GM21529 (cell line): ENCODE data around the gene SWAP70.
"Not testable (repeated sequence)": the region's sequence is repeated elsewhere in the genome, so short reads cannot be mapped to it uniquely, and the experiment has no call there.

ENCODE experiments used
- ATAC-seq: cut with Tn5 transposase; IDR thresholded peaks from one replicate; pipeline ENCODE4 v1.9.1; 2021; ENCODE audit not compliant: unreplicated experiment

SWAP70 gene

DNA sequence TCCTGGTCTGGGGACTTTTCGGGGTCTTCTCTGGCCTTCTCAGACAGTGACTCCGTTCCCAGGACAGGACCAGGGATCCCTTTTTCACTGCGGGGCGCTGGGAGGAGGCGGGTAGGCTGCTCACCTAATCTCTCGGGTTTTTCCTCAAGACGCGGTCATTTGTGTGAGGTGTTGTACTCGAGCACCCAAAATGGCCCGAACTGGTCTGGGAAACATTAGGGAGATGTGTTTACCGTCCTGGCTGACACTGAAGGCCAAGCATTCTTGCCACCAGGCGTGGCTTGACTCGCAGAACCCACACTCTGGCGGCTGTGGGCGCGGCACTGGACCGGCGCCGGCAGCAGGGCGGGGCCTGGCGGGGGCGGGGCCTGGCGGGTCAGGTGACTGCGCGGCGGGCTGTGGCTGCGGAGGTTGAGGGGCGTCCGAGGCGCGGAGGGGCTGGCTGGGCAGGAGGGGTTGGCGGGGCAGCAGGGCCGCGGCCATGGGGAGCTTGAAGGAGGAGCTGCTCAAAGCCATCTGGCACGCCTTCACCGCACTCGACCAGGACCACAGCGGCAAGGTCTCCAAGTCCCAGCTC is at the start of gene SWAP70:
SWAP70 (plus strand) TSS at position 379 of the 577 bp plus-strand sequence; CDS start at position 482, 103 bp downstream.
- ATAC-seq: peak; percentile 70

DNA sequence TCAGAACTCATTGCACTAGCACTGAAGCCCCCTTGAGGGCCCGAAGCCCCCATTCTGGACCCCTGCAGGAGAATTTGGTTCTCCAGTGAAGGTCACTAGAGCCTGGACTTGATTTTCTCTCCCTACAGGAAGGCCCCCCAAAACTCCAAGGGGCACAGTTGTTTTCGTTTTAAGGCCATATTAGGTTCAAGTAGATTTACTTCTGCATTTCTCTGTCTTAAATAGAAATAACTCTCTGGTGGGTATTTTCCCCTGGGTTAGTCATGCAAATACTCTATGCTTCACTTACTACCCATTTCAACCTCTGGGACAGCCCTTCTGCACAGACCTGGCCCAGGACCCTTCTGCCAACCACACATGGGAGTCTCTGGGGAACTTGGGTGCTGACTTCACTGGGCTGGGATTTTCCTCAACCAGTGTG is 48.8 kb upstream of the SWAP70 start:
- peak; percentile 54 for ATAC-seq

DNA sequence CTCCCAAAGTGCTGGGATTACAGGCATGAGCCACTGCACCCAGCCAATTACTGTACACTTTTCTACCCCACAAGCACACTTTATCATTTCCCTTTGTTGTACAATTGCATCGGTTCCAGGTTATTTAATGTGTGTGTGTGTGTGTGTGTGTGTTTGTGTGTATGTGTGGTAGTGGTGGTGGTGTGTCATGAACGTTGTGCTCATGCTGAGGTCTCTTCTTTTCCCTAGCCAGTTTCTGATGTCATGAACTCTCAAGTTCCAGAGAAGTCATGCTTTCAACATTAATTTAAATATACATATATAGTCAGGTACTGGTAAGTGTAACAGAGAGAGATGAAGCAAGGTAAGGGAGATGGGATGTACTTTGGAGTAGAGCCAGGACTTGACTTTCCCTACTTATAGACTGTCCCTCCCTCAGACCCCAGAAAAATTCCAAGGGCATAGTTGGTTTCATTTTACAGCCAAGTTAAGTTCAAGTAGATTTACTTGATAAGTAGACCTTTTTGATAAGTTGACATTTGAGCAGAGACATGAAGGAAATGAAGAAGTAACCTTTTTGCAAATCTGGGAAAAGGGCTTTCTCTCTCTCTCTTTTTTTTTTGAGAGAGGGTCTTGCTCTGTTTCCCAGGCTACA is 47.7 kb upstream of the SWAP70 start:
- ATAC-seq: no peak

DNA sequence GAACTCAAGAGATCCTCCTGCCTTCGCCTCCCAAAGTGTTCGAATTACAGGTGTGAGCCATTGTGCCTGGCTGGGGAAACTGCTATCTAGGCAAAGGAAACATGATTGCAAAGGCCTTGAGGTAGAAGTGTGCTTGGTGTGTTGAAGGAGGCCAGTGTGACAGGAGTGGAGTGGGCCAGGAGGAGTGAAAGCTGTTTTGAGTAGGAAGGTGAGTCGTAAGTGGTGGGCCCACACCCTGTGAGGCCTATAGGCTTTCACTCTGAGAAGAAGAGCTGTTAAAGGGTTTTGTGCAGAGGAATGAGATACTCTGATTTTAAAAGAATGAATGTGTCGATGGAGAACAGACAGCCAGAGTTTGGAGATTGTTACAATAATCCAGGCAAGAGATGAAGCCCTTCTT is 47.0 kb upstream of the SWAP70 start:
- no peak for ATAC-seq

DNA sequence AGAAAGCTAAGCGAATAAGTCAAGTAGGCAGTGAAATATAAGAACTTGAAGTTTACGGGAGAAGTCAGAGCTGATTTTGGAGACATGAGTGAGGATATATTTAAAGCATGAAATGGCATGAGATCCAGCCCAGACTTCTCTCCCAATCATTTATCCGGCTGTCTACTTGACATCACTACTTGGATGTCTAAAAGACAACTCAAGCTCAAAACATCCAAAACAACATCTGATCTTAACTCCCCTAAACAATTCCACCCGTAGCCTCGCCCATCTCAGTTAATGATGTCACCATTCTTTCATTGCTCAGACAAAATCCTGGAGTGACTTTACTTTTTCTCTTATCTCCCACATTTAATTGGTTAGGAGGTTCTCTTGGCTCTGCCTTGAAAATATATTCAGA is 45.9 kb upstream of the SWAP70 start:
- no peak for ATAC-seq

DNA sequence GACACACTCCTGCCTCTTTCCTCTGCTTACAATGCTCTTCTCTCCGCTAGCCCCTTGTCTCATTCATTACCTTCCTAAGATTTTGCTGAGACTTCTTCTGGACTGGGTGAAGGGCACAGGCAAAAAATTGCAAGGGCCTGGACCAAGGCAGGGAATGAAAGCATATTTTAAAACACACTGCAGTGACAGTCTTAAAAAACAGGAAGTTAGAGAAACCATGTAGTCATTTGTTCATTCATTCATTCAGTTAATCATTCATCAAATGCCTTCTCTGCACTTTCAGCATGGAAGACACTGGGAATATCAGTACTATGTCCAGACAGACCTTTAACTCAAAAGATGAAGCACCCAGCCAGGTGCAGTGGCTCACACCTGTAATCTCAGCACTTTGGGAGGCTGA is 44.9 kb upstream of the SWAP70 start:
- no peak for ATAC-seq

DNA sequence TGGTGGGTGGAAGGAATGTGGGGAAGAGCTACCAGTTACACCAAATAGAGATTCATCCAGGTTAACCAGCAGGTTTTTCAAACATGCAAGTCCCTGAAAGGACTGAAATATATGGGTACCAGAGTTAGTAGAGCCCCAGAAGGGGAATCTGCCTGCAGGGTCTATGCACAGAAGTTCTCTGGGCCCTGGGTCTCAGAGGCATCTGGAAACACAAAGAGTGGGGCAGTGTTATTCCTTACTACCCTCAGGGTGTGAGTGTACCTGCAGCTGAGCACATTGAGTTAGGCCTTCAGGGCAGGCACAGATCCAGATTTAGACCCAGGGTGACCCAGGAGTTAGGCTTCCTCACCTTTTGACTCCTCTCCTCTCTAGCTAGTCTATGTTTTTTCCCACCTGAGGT is 43.9 kb upstream of the SWAP70 start:
- ATAC-seq: no peak

DNA sequence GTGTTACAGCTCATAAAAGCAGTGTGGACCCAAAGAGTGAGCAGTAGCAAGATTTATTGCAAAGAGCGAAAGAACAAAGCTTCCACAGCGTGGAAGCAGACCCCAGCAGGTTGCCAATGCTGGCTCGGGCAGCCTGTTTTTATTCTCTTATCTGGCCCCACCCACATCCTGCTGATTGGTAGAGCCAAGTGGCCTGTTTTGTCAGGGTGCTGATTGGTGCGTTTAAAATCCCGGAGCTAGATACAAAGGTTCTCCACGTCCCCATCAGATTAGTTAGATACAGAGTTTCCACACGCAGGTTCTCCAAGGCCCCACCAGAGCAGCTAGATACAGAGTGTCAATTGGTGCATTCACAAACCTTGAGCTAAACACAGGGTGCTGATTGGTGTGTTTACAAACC is 41.5 kb upstream of the SWAP70 start:
- ATAC-seq: not testable (repeated sequence)

DNA sequence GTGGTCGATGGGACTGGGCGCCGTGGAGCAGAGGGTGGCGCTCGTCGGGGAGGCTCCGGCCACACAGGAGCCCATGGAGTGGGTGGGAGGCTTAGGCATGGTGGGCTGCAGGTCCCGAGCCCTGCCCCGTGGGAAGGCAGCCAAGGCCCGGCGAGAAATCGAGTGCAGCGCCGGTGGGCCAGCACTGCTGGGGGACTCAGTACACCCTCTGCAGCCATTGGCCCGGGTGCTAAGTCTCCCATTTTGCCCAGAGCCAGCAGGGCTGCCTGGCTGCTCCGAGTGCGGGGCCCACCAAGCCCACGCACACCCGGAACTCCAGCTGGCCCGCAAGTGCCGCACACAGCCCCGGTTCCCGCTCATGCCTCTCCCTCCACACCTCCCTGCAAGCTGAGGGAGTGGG is 40.8 kb upstream of the SWAP70 start:
- not testable (repeated sequence) for ATAC-seq

DNA sequence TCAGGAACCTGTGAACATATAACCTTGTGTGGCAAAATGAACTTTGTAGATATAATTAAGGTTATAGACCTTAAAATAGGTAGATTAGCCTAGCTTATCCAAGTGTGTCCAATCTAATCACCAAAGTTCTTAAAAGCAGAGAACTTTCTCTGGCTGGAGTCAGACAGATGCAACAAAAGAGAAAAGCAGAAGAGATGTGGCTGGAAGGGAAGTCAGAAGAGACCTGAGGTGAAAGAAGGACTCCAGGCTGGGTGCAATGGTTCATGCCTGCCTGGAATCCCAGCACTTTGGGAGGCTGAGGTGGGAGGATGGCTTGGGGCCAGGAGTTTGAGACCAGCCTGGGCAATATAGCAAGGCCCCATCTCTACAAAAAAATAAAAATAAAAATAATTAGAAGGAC is 39.4 kb upstream of the SWAP70 start:
- ATAC-seq: no peak

DNA sequence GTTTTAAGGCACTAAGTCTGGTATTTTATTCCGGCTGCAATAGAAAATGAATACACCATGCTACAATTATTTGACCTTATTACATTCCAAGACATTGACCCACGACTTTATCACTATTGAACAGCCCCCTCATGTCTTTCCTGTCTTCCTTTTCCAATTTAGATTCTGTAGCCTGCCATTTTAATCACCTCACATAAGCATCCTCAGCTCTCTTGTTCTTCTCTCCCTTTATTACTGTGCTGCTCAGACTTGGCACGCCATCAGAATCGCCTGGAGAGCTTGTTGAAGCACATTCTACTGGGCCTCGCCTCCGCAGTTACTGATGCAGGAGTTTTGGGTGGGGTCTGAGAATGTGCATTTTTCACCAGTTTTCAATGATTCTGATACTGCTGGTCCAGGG is 38.7 kb upstream of the SWAP70 start:
- no peak for ATAC-seq

DNA sequence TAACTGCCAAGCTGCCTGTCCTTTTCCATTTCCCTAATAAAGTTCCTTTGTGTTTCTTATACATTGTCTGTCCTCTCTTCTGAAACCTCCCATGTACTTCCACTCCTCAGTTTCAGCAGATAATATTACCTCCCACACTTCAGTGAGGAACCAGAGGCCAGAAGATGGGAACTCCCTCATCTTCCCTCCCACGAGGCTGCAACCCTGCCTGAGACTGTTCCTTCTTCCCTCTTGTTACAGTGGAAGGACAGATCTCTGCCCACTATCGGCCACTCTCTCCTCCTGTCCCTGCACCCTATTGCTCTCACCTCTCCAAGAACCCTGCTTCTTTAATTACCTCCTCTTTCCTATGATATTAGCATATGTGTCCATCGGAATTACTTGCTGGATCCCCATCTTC is 38.1 kb upstream of the SWAP70 start:
- ATAC-seq: no peak

DNA sequence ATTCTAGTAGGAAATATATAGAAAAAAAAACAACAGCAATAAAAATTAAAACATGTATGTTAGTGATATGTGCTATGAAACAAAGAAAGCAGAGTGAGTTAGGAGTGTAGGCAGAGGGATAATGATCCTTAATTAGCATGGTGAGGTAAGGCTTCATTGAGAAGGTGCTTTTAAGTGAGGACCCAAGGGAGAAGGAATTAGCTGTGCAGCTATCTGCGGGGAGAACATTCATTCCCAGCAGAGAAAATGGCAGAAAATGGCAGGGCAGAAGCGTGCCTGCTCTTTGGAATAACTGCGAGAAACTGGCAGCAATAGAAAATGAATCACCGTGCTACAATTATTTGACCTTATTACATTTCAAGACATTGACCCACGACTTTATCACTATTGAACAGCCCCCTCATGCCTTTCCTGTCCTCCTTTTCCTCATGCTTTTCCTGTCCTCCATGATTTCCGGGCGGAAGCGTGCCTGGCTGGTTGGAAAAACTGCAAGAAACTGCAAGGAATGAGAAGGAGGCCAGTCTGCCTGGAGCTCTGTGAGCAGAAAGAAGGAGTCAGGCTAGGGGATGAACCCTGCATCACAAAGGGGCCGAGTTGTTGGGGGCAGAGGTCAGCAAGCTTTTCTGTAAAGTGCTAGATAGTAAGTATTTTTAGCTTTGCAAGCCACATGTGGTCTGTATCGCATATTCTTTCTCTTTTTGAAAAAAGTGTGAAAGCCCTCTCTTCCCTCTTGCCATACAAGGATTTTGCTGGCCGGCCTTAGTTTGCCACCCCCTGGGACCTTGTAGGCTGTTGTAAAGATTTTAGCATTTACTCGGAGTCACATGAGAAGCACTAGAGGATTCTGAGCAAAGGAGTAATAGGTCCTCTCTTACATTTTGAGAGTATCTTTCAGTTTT is 37.1 kb upstream of the SWAP70 start:
- ATAC-seq: no peak

DNA sequence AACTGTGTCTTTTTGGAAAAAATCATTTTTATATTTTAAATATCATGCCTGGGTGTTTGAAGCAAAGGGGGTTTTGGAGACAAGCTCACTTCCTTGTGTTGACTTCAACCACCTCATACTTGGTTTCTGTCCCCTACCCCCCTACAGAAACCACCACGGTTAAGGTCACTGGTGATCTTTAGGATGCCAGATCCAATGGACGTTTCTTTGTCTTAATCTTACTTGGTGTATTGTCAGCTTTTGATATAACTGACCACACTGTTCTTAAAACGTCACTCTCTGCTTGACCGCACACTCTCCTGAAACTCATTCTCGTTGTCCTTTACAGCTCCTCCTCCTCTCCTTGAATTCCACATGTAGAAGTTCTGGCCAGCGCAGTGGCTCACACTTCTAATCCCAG is 34.8 kb upstream of the SWAP70 start:
- ATAC-seq: peak; percentile 63

DNA sequence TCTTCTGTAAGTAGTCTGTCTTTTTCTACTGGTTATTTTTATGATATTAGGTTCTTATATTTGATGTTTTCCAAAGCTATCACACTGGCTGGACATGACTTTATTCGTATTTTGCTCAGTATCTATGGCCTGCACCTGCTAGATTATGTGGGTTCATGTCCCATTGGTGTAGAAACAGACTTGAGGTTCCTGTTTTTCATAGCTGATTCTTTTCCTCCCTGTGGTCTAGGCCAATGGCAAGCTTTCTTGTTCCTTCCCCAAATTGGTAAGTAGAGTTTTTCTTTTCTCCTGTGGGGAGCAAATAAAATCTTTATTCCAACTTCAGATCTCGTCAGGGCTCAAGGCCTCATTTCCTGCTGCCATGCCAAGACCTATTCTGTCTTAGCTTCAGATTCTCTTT is 30.2 kb upstream of the SWAP70 start:
- ATAC-seq: no peak

DNA sequence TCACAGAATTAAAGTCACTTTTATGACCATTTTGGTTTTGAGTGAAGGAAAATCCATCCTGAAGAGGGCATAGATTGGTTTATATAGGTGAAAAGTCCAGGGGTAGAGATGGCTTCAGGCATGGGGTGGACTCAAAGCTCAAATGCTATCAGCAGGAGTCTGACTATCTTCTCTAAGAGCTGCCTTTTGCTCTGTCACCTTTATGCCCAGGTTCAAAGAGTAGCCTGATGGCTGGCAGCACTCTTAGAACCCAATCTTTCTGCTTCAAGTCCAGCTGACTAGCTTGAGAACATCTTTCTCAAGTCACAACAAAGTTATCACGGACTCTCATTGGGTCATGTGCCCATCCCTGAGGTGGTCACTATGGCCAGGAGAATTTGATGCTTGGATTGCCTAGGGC is 27.2 kb upstream of the SWAP70 start:
- no peak for ATAC-seq

DNA sequence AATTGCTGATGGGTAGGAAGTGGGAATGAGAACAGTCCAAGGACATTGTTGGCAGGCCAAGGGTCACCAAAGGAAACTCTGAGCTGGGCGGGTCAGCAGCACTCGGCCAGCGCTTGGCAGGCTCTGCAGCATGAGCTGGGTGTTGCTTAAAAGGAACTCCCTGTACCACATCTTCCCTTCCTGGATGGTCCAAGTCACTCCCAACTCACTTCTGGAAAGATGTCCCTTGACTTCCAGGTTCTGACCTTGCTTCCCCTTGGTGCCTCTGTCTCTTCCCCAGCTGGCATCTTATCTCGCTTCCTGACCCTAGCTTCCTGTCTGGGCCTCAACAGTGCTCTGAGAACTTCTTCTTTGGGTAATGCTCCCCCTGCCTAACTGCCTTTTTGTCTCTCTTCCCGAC is 24.8 kb upstream of the SWAP70 start:
- ATAC-seq: no peak

DNA sequence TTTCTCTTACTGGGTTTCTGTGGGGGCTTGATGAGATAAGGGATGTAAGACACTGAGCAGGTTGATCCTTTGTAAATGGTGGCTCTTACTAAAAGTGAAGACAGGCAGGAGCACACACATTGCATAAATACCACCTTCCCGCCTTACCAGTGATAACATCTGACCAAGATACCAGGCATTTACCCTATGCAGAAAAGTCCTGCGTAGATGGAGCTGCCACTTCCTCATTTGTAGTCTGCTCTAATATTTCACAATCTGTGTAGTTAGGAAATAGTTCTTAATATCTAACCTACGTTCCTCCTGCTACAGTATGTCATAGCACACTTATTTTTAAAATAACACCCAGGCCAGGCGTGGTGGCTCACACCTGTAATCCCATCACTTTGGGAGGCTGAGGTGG is 23.9 kb upstream of the SWAP70 start:
- no peak for ATAC-seq

DNA sequence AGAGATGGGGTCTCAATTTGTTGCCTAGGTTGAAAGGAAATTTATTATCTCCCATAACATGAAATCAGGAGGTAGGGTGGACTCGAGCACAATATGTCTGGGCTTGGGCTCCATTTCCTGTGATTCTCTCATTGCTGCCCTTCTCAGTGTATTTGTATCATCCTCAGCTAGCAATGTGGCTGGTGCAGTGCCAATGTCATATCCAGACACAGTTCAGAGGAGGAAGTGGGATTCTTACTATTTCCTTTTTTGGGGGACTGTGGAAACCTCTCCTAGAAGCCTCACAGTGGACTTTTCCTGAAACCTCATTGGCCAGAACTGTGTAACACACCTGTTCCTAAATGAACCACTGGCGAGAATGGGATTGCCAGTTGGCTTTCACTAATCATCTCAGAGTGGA is 21.0 kb upstream of the SWAP70 start:
- no peak for ATAC-seq

DNA sequence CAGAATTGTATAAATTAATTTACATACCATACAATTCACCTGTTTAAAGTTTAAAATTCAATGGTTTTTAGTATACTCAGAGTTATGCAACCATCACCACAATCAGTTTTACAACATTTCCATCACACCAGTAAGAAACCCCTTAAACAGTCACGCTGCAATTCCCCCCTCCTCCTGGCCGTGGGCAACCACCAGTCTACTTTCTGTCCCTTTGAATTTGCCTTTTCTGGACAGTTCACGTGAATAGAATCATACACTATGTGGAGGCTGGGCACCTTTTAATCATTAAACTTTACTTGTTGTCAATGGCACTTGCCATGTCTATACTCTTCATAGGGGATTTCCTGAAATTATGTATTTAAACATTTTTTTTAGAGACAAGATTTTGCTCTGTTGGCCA is 20.1 kb upstream of the SWAP70 start:
- peak; percentile 81 for ATAC-seq

DNA sequence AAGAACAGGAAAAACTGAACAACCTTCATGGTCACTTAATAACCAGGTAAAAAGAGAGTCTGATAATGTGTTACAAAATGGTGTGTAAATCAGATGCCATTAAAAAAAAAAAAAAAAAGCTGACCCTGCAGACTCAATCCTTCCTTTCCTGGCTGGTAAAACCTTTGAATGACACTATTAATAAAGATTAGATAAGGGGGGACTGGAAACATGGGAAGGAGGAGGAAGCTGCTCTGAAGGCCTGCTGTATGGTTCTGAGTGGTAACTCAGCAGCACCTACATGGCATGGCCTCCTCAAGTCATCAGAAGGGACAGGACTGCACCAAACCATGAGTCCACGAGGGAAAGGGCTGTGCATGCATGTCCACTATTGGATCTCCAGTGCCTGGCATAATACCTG is 18.0 kb upstream of the SWAP70 start:
- ATAC-seq: no peak

DNA sequence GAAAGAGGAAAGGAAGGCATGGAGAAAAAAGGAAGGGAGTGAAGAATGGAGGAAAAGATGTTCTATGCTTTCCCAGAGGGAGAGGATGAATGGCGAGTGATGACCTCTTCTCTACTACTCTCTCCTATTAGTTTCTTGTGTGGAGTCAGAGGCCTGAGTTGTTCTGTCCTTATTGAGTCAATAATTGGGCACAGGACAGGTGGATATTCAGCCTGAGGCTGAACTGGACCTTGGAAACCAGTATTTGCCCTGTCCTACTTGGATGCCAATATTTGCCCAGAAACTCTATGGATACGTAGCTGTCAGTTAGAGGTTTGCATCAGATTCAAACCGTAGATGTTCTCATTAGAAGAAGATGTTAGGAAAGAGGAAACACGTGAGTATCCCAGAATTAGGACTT is 17.6 kb upstream of the SWAP70 start:
- ATAC-seq: no peak
